ENCODE measurements around the gene SOAT1. TPM values are rescaled to one million over a fixed set of nuclear protein-coding genes. Genes with fewer than 3 reads are reported as not detected.
A peak's percentile ranks its signal among the peaks of the same experiment; 100 is the strongest.
"Not testable (repeated sequence)": the region's sequence is repeated elsewhere in the genome, so short reads cannot be mapped to it uniquely, and the experiment has no call there.

Gene SOAT1
- 10.3 TPM for total RNA-seq

GRCh38 chr1:179293340-179294327 is at the start of gene SOAT1:
TSS of gene SOAT1 (plus strand) at chr1:179293797. CDS start at chr1:179302685, 8,888 bp downstream.
- H3K4me3 ChIP-seq, result peak within 1 kb of the TSS; percentile 77 to 83
- H3K9me3 ChIP-seq, result no peaks in the 10 kb centered on the region
- no peaks in the 10 kb centered on the region for H3K27me3 ChIP-seq
- no peak for TF ChIP-seq CTCF (IDR thresholded peaks at IDR 0.05)
- TF ChIP-seq POLR2A (IDR thresholded peaks at IDR 0.05), result peak in 1 of 2 donors; percentile 71
- peak; percentile 53 to 94 for TF ChIP-seq POLR2AphosphoS5 (IDR thresholded peaks at IDR 0.05; ENCODE audit: insufficient read depth in 1 of 2, low read depth in 1 of 2)
- DNase-seq (ENCODE audit: extremely low spot score in 2 of 2), result peak in 1 of 2 donors; percentile 94
- intact Hi-C loops (cut with DNase I), result loop anchor here (5.0 to 10.0 kb wide), 2 partner anchors 74 to 169 kb away; partner anchors contain the start of gene AXDND1
- no peaks in the 10 kb centered on the region for H3K36me3 ChIP-seq
- peaks cover 12% of the 10 kb centered on the region for H3K4me1 ChIP-seq
- peak within 1 kb of the TSS; percentile 94 for H3K27ac ChIP-seq

GRCh38 chr1:179245426-179245825 is 48.2 kb upstream of the SOAT1 start:
- H3K27me3 ChIP-seq; H3K4me1 ChIP-seq; intact Hi-C loops (cut with DNase I); H3K9me3 ChIP-seq; H3K36me3 ChIP-seq; DNase-seq (ENCODE audit: extremely low spot score in 2 of 2); H3K27ac ChIP-seq; H3K4me3 ChIP-seq: not testable (repeated sequence)

- no peaks in the 10 kb centered on the region for H3K36me3 ChIP-seq
- no peak for DNase-seq (ENCODE audit: extremely low spot score in 2 of 2)
- H3K4me1 ChIP-seq, result no peaks in the 10 kb centered on the region
- no peaks in the 10 kb centered on the region for H3K9me3 ChIP-seq
- H3K27ac ChIP-seq, result no peak overlapping the region
- intact Hi-C loops (cut with DNase I), result no loop called here
- no peaks in the 10 kb centered on the region for H3K27me3 ChIP-seq
- no peak overlapping the region for H3K4me3 ChIP-seq
- TF ChIP-seq POLR2A (IDR thresholded peaks at IDR 0.05), result no peak
- TF ChIP-seq POLR2AphosphoS5 (IDR thresholded peaks at IDR 0.05; ENCODE audit: insufficient read depth in 1 of 2, low read depth in 1 of 2), result no peak
- TF ChIP-seq CTCF (IDR thresholded peaks at IDR 0.05), result no peak
Observed at GRCh38 chr1:179247923-179248322, 45.7 kb upstream of the SOAT1 start.

GRCh38 chr1:179251675-179252074 is 41.9 kb upstream of the SOAT1 start:
- H3K4me3 ChIP-seq, result no peak overlapping the region
- H3K27ac ChIP-seq, result no peak overlapping the region
- H3K36me3 ChIP-seq, result no peaks in the 10 kb centered on the region
- H3K4me1 ChIP-seq, result no peaks in the 10 kb centered on the region
- no peaks in the 10 kb centered on the region for H3K27me3 ChIP-seq
- TF ChIP-seq CTCF (IDR thresholded peaks at IDR 0.05) (no peak), POLR2A (IDR thresholded peaks at IDR 0.05) (no peak), POLR2AphosphoS5 (IDR thresholded peaks at IDR 0.05; ENCODE audit: insufficient read depth in 1 of 2, low read depth in 1 of 2) (no peak)
- no peaks in the 10 kb centered on the region for H3K9me3 ChIP-seq
- intact Hi-C loops (cut with DNase I), result loop anchor here (10.0 kb wide), 1 partner anchor 53 kb away; no protein-coding TSS in a partner anchor
- no peak for DNase-seq (ENCODE audit: extremely low spot score in 2 of 2)

- no peak for TF ChIP-seq CTCF (IDR thresholded peaks at IDR 0.05)
- TF ChIP-seq POLR2A (IDR thresholded peaks at IDR 0.05), result no peak
- TF ChIP-seq POLR2AphosphoS5 (IDR thresholded peaks at IDR 0.05; ENCODE audit: insufficient read depth in 1 of 2, low read depth in 1 of 2), result no peak
- Histone ChIP-seq H3K9me3 (no peaks in the 10 kb centered on the region), H3K4me3 (no peak overlapping the region), H3K36me3 (no peaks in the 10 kb centered on the region), H3K27me3 (no peaks in the 10 kb centered on the region), H3K27ac (no peak overlapping the region), H3K4me1 (no peaks in the 10 kb centered on the region)
- no peak for DNase-seq (ENCODE audit: extremely low spot score in 2 of 2)
- intact Hi-C loops (cut with DNase I), result loop anchor here (10.0 kb wide), 1 partner anchor 52 kb away; no protein-coding TSS in a partner anchor
Observed at GRCh38 chr1:179252606-179253005, 41.0 kb upstream of the SOAT1 start.

All from vagina (tissue), 2 donors.